ENCODE measurements around the gene C5orf63.

The C5orf63 gene

DNA sequence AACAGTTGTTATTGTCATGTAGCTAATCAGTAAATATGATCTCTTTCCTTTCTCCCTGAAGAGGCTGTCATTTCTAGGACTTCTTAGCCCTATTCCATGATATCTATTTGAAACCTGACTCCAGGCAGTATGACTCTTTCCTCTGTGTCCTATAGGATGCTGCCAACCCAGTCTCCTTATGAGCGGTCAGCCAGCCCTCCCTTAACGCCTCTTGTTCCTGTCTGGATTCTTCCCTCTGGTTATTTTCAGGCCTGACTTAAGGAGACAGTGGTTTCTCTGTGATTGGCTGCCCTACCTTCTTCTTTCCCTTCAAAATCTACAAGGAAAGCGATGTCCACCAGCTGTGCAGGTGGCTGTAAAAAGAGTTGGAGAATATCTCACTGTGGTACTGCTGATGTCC lies 19.4 kb upstream of the C5orf63 start:
- Histone ChIP-seq H3K9me3 (ENCODE audit: control insufficient read depth, low read length) (no peaks in the 10 kb centered on the region), H3K27me3 (replicated peaks; ENCODE audit: control insufficient read depth, insufficient read depth, low read length) (no peaks in the 10 kb centered on the region), H3K4me3 (ENCODE audit: low read length) (no peak overlapping the region), H3K36me3 (ENCODE audit: control insufficient read depth, insufficient read depth, low read length, severe bottlenecking) (no peaks in the 10 kb centered on the region), H3K4me1 (ENCODE audit: control insufficient read depth, insufficient read depth, low read length) (peaks cover 12% of the 10 kb centered on the region), H3K9ac (ENCODE audit: low read length) (no peak overlapping the region)
- peak; percentile 60 for DNase-seq (ENCODE audit: low read depth)

DNA sequence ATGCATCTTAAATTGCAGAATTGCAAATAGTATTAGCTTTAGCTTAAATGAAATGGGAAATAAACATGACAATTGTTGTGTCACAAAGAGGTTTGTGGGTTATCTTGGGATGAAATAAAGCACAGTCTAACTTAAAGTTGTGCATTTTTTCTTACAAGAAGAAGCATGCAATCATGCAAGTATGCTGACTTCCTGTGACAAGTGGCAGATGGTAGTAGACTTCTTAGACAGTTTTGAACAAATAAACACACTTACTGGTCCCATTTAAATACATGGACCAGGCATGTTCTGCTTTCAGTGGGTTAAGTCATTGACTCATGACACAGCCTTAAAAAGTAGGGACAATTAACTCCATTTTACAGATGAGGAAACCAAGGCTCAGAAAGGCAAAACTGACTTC lies 15.9 kb upstream of the C5orf63 start:
- peak; percentile 8 for DNase-seq (ENCODE audit: low read depth)
- Histone ChIP-seq H3K4me3 (ENCODE audit: low read length) (no peak overlapping the region), H3K4me1 (ENCODE audit: control insufficient read depth, insufficient read depth, low read length) (peaks cover 13% of the 10 kb centered on the region), H3K9ac (ENCODE audit: low read length) (no peak overlapping the region), H3K9me3 (ENCODE audit: control insufficient read depth, low read length) (no peaks in the 10 kb centered on the region), H3K27me3 (replicated peaks; ENCODE audit: control insufficient read depth, insufficient read depth, low read length) (no peaks in the 10 kb centered on the region), H3K36me3 (ENCODE audit: control insufficient read depth, insufficient read depth, low read length, severe bottlenecking) (no peaks in the 10 kb centered on the region)

DNA sequence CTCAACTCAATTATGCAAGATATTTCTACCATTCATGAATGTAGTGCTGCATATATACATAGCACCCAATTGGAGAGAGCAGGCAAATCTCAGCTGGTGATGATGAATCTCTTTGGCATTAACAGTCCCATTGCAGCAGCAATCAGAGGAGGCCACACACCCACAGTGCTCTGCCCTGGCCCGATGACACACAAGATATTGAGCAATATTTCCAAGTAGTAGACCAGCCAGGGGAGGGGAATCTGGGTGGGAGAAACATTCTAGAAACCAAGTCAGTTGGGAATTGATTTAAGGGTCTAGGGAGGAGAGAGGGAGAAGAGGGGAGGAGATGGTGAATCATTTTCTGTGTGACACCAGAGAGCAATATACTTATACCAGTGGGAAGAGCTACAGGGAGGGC lies 14.9 kb upstream of the C5orf63 start:
- H3K4me3 ChIP-seq (ENCODE audit: low read length): no peak overlapping the region
- no peak overlapping the region for H3K9ac ChIP-seq (ENCODE audit: low read length)
- no peaks in the 10 kb centered on the region for H3K9me3 ChIP-seq (ENCODE audit: control insufficient read depth, low read length)
- no peaks in the 10 kb centered on the region for H3K36me3 ChIP-seq (ENCODE audit: control insufficient read depth, insufficient read depth, low read length, severe bottlenecking)
- H3K27me3 ChIP-seq (replicated peaks; ENCODE audit: control insufficient read depth, insufficient read depth, low read length): no peaks in the 10 kb centered on the region
- peak; percentile 97 for DNase-seq (ENCODE audit: low read depth)
- peaks cover 13% of the 10 kb centered on the region for H3K4me1 ChIP-seq (ENCODE audit: control insufficient read depth, insufficient read depth, low read length)

DNA sequence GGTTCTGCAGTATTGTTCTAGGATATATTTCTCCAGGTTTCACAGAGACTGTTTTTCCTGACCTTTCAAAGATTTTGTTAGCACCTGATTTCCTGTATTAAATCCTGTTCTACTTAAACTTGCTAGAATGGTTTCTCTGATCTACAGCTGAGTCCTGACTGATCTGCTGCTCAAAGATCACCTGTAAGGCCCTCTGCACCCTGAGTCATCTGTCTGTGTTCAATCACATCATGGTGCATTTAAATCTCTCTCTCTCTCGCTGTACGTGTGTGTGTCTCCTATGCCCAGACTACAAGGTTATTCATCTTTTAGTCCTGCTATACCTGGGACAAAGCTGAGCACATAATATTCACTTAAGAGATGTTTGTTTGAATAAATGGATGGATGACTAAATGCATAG lies 13.3 kb upstream of the C5orf63 start:
- Histone ChIP-seq H3K9ac (ENCODE audit: low read length) (no peak overlapping the region), H3K36me3 (ENCODE audit: control insufficient read depth, insufficient read depth, low read length, severe bottlenecking) (no peaks in the 10 kb centered on the region), H3K9me3 (ENCODE audit: control insufficient read depth, low read length) (no peaks in the 10 kb centered on the region), H3K4me3 (ENCODE audit: low read length) (no peak overlapping the region), H3K27me3 (replicated peaks; ENCODE audit: control insufficient read depth, insufficient read depth, low read length) (no peaks in the 10 kb centered on the region), H3K4me1 (ENCODE audit: control insufficient read depth, insufficient read depth, low read length) (peaks cover 13% of the 10 kb centered on the region)
- no peak for DNase-seq (ENCODE audit: low read depth)

DNA sequence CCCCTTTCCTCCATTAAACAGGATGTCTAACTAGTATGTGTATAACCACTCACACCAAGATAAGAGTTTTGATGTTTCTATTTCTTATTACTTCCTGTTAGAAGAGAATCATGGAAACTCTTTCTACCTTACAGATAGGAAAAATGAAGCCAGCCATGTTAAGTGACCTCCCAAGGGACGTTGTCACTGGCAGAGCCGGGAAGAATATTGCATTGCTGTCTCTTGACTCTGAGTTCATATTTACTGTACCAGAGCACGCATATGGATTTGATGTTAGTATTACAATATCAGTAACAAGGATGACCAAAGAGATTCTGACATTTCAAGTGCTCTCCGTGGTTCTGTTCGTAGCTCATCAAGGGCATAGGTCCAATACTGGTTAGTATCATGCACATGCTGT lies 12.5 kb upstream of the C5orf63 start:
- Histone ChIP-seq H3K36me3 (ENCODE audit: control insufficient read depth, insufficient read depth, low read length, severe bottlenecking) (no peaks in the 10 kb centered on the region), H3K4me3 (ENCODE audit: low read length) (no peak overlapping the region), H3K9ac (ENCODE audit: low read length) (no peak overlapping the region), H3K27me3 (replicated peaks; ENCODE audit: control insufficient read depth, insufficient read depth, low read length) (no peaks in the 10 kb centered on the region), H3K9me3 (ENCODE audit: control insufficient read depth, low read length) (no peaks in the 10 kb centered on the region), H3K4me1 (ENCODE audit: control insufficient read depth, insufficient read depth, low read length) (peaks cover 13% of the 10 kb centered on the region)
- no peak for DNase-seq (ENCODE audit: low read depth)

DNA sequence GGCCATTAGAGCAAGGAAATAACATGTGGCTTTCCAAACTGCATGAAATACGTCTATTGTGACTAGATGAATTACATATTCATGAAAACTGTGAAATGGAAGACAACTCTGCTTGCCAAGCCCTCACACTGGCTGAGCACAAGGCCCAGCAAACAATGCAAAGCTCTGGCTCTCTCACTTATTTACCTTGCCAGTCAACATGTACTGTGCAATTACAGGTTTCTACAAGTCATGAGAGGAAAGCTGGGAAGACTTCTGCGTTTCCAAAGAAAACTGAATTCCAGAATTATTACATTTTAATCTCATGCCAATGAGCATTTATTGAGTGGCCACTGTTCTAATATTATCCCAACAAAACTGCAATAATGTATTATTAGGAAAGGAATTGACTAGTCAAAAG lies 12.1 kb upstream of the C5orf63 start:
- no peak for DNase-seq (ENCODE audit: low read depth)
- Histone ChIP-seq H3K27me3 (replicated peaks; ENCODE audit: control insufficient read depth, insufficient read depth, low read length) (no peaks in the 10 kb centered on the region), H3K4me1 (ENCODE audit: control insufficient read depth, insufficient read depth, low read length) (peaks cover 13% of the 10 kb centered on the region), H3K36me3 (ENCODE audit: control insufficient read depth, insufficient read depth, low read length, severe bottlenecking) (no peaks in the 10 kb centered on the region), H3K4me3 (ENCODE audit: low read length) (no peak overlapping the region), H3K9ac (ENCODE audit: low read length) (no peak overlapping the region), H3K9me3 (ENCODE audit: control insufficient read depth, low read length) (no peaks in the 10 kb centered on the region)

DNA sequence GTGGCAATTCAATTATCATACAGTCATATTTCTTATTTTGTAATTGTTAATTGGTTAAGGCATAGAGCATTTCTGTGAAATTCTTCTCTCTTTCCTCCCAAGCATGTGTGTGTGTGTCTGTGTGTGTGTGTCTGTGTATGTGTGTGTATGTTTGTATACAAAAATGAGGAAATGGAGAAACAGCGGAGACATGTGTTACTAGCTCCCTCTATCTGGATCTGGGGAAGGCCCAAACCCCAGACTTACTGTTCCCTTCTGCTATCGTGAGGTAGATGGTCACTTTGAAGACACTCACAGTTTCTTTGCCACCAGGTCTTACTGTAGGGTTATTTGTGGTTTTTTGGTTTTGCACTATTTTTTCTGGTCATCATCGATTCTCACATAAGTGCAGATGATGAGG lies 11.4 kb upstream of the C5orf63 start:
- H3K4me3 ChIP-seq (ENCODE audit: low read length): no peak overlapping the region
- H3K27me3 ChIP-seq (replicated peaks; ENCODE audit: control insufficient read depth, insufficient read depth, low read length): no peaks in the 10 kb centered on the region
- H3K9me3 ChIP-seq (ENCODE audit: control insufficient read depth, low read length): no peaks in the 10 kb centered on the region
- H3K4me1 ChIP-seq (ENCODE audit: control insufficient read depth, insufficient read depth, low read length): peaks cover 13% of the 10 kb centered on the region
- no peak overlapping the region for H3K9ac ChIP-seq (ENCODE audit: low read length)
- no peak for DNase-seq (ENCODE audit: low read depth)
- no peaks in the 10 kb centered on the region for H3K36me3 ChIP-seq (ENCODE audit: control insufficient read depth, insufficient read depth, low read length, severe bottlenecking)

DNA sequence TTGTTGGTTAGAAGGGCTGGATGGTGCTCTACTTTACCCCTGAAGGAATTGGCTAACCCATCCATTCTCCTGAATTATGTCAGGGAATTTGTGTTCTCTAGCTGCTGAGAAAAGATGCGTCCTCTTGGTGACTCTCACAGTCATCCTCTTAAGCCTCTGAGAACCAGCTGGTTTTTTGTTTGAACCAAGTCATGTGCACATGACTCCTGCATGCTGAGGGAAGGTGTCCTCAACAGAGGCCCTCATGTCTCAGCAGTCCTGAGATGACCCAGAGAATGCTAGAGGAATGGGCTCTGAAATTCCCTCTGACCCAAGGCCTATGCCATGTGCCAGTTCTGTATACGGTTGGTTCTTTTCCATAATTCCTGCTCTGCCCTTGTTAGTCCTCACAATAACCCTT lies 10.4 kb upstream of the C5orf63 start:
- H3K9ac ChIP-seq (ENCODE audit: low read length): no peak overlapping the region
- peaks cover 11% of the 10 kb centered on the region for H3K4me1 ChIP-seq (ENCODE audit: control insufficient read depth, insufficient read depth, low read length)
- no peak overlapping the region for H3K4me3 ChIP-seq (ENCODE audit: low read length)
- H3K27me3 ChIP-seq (replicated peaks; ENCODE audit: control insufficient read depth, insufficient read depth, low read length): no peaks in the 10 kb centered on the region
- no peak for DNase-seq (ENCODE audit: low read depth)
- H3K9me3 ChIP-seq (ENCODE audit: control insufficient read depth, low read length): no peaks in the 10 kb centered on the region
- H3K36me3 ChIP-seq (ENCODE audit: control insufficient read depth, insufficient read depth, low read length, severe bottlenecking): no peaks in the 10 kb centered on the region

DNA sequence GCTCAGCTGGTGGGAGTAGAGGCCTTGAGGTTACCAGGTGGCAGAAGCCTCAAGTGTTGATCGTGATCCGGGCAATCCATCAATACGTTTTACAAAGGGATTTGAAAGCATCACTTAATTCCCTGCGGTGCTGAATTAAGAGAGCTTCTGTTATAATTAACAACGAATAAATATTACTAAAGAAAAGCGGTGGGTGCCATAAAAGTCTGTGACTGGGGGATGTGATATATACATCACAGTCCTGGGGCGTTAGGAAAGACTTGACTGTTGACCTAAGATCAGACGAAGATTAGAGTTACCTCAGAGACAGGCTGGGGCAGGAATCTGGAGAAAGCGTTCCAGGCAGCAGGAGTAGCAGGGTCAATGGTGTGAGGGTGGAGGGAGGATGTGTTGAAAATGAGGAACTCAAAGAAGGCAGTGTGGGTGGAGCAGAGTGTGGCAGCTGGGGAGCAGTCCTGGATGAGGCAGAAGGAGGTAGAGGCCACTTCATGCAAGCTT lies 6.7 kb upstream of the C5orf63 start:
- Histone ChIP-seq H3K9me3 (ENCODE audit: control insufficient read depth, low read length) (no peaks in the 10 kb centered on the region), H3K27me3 (replicated peaks; ENCODE audit: control insufficient read depth, insufficient read depth, low read length) (no peaks in the 10 kb centered on the region), H3K4me1 (ENCODE audit: control insufficient read depth, insufficient read depth, low read length) (peaks cover 9% of the 10 kb centered on the region), H3K9ac (ENCODE audit: low read length) (no peak overlapping the region), H3K4me3 (ENCODE audit: low read length) (no peak overlapping the region), H3K36me3 (ENCODE audit: control insufficient read depth, insufficient read depth, low read length, severe bottlenecking) (no peaks in the 10 kb centered on the region)
- DNase-seq (ENCODE audit: low read depth): no peak

DNA sequence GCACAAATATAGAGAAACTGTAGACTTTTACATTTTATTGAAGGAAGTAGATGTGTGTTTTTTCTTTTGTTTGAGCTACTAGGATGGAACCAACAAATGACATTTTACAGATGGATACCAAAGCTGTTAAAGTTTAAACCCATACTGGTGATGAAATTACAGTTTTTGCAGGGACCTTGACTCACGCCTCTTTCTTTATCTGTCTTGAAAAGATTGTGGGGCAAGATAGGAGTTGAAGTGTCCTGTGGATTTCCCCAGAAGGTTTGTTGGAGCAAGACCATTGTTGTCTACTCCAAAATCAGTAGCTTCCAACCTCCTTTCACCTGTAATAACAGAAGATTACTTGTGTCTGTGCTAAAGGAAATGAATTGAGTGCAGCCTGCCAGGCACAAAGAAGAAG lies 4.1 kb upstream of the C5orf63 start:
- no peak overlapping the region for H3K4me3 ChIP-seq (ENCODE audit: low read length)
- no peaks in the 10 kb centered on the region for H3K36me3 ChIP-seq (ENCODE audit: control insufficient read depth, insufficient read depth, low read length, severe bottlenecking)
- H3K9me3 ChIP-seq (ENCODE audit: control insufficient read depth, low read length): no peaks in the 10 kb centered on the region
- H3K27me3 ChIP-seq (replicated peaks; ENCODE audit: control insufficient read depth, insufficient read depth, low read length): no peaks in the 10 kb centered on the region
- no peak overlapping the region for H3K9ac ChIP-seq (ENCODE audit: low read length)
- H3K4me1 ChIP-seq (ENCODE audit: control insufficient read depth, insufficient read depth, low read length): peaks cover 13% of the 10 kb centered on the region
- DNase-seq (ENCODE audit: low read depth): no peak

DNA sequence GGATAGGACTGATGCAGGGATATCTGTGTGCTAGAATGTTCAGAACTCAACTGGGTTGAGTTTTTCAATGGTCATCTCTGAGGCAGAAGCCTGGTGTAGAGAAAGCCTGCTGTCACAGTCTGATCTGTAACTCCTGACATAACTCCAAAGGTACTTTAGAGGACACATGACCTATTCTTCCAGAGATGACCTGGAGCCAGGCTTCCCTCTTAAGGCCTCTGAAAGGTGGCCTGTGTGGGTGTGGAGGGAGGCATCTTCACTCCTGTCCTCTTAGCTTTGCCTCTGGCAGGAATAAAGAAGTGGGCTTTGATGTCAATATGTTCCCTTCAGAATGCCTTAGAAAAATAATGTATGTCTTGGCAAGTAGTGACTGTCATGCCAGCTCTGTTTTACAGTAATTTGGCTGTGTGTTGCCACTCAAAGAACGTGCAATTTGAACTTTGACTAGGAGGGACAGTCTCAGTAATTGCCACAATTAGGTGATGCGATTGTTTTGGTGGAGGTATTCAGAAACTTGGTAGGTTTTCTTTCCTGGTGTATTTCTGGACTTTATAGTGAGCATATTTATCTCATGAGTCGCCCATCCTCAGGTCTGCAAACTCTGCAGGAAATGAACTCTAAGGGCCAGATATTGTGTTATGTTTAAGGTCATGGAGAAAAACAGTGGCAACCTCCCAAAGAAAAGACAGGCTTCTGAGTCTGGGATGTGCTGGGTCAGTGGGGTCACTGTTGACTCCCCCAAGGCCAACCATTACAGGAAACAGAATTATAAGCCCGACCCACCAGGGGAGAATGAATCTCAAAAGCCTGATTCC lies 3.2 kb upstream of the C5orf63 start:
- DNase-seq (ENCODE audit: low read depth): peak; percentile 14
- no peaks in the 10 kb centered on the region for H3K36me3 ChIP-seq (ENCODE audit: control insufficient read depth, insufficient read depth, low read length, severe bottlenecking)
- no peaks in the 10 kb centered on the region for H3K9me3 ChIP-seq (ENCODE audit: control insufficient read depth, low read length)
- no peak overlapping the region for H3K4me3 ChIP-seq (ENCODE audit: low read length)
- H3K27me3 ChIP-seq (replicated peaks; ENCODE audit: control insufficient read depth, insufficient read depth, low read length): no peaks in the 10 kb centered on the region
- peaks cover 13% of the 10 kb centered on the region for H3K4me1 ChIP-seq (ENCODE audit: control insufficient read depth, insufficient read depth, low read length)
- H3K9ac ChIP-seq (ENCODE audit: low read length): no peak overlapping the region

DNA sequence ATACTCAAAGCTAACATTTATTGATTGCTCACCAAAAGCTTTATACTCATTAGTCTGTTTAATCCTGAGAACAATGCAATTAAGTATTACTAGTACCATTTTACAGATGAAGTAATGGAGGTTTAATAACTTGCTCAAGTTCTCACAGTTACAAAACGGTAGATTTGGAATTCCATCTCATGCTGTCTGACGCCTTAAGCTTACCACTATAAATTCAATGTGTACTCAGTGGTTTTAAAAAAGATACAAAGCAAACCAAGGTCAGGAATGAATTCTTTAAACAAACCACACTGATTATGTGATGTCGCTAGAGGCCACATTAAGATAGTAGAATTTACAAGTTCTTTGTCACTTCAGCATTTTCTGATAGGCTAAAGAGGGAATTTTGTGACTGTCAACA lies 1.2 kb upstream of the C5orf63 start:
- no peaks in the 10 kb centered on the region for H3K27me3 ChIP-seq (replicated peaks; ENCODE audit: control insufficient read depth, insufficient read depth, low read length)
- no peaks in the 10 kb centered on the region for H3K36me3 ChIP-seq (ENCODE audit: control insufficient read depth, insufficient read depth, low read length, severe bottlenecking)
- no peak overlapping the region for H3K9ac ChIP-seq (ENCODE audit: low read length)
- no peak overlapping the region for H3K4me3 ChIP-seq (ENCODE audit: low read length)
- DNase-seq (ENCODE audit: low read depth): no peak
- peaks cover 16% of the 10 kb centered on the region for H3K4me1 ChIP-seq (ENCODE audit: control insufficient read depth, insufficient read depth, low read length)
- H3K9me3 ChIP-seq (ENCODE audit: control insufficient read depth, low read length): no peaks in the 10 kb centered on the region
